Measurements from ENCODE around the gene KIFBP. TPM values are rescaled to one million over a fixed set of nuclear protein-coding genes. Genes with fewer than 3 reads are reported as not detected.

KIFBP gene
- total and polyA plus RNA-seq, 2 of the 13 experiments (the other 11 are each of a cell fraction or from before 2014, with no cell fraction given): 13.0 to 21.9 TPM

DNA sequence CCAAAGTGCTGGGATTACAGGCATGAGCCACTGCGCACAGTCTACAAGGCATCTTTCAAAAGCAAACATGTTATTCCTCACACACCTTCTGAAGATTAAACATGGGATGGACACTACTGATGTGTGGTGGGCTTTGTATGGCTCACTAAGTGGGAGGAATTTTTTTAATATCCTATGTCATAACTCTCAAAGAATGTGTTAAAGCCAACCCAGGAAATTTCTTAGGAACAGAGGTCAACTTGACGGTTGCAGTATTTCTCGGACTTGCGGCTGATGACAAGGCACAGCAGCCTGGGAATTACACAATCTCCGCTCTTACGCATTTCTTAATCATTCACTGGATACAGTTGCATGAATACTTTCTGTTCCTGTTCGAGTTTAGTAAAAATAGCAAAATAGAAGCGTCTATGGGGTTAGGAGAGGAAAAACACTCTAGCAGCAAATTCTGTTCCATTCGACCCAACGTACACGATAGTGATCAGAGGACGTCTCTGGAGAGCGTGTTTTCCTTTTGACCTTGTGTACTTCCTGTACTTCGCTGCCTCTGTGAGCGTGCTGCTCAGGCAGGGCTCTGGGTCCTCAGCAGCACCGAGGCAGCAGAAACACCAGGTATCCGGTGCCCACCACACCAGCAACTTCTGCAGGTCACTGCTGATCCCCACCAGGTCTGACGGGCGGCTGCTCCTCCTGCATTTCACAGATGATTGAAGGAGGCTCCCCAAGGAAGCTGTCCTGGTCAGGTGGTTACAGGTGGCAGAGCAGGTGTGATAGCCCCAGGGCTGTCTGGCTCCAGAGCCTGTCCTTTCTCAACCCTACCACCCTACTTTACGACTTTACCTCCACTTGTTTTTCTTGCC lies 72.9 kb downstream of the KIFBP start (continued):
- TF ChIP-seq PLRG1 (conservative IDR thresholded peaks at IDR 0.05) (no peak), PHF5A (CRISPR knock-in tag; IDR thresholded peaks at IDR 0.05; ENCODE audit: low read depth, unreplicated experiment) (no peak), ZNF713 (CRISPR knock-in tag; IDR thresholded peaks at IDR 0.05) (no peak), SSRP1 (CRISPR knock-in tag; IDR thresholded peaks at IDR 0.05) (no peak), ZNF225 (CRISPR knock-in tag; IDR thresholded peaks at IDR 0.05) (no peak), RARA (CRISPR knock-in tag; IDR thresholded peaks at IDR 0.05) (peak; percentile 48; the same call in 1 of the 2 replicates), ZNF264 (CRISPR knock-in tag; IDR thresholded peaks at IDR 0.05) (no peak), TCF7 (IDR thresholded peaks at IDR 0.05; ENCODE audit: low read depth) (no peak), ATM (IDR thresholded peaks at IDR 0.05; ENCODE audit: borderline replicate concordance) (no peak), TBL1XR1 (IDR thresholded peaks at IDR 0.05; ENCODE audit: borderline replicate concordance, low read length, partially characterized antibody) (no peak), EED (CRISPR knock-in tag; IDR thresholded peaks at IDR 0.05) (0 out of 2 replicates have a peak, but pooled peaks have one; percentile 30), DR1 (CRISPR knock-in tag; IDR thresholded peaks at IDR 0.05) (no peak), NCOA1 (CRISPR knock-in tag; IDR thresholded peaks at IDR 0.05) (no peak), PCBP1 (IDR thresholded peaks at IDR 0.05; ENCODE audit: borderline replicate concordance, low read depth, low read length) (no peak), RAD21 (CRISPR knock-in tag; IDR thresholded peaks at IDR 0.05) (no peak), AGO2 (optimal IDR thresholded peaks at IDR 0.05; ENCODE audit: low read depth, low read length) (no peak), CENPX (CRISPR knock-in tag; IDR thresholded peaks at IDR 0.05) (no peak), ZNF644 (CRISPR knock-in tag; IDR thresholded peaks at IDR 0.05; ENCODE audit: low read depth) (no peak), FOXJ3 (CRISPR knock-in tag; IDR thresholded peaks at IDR 0.05; ENCODE audit: borderline replicate concordance) (peak; percentile 50; the same call in 1 of the 2 replicates), ZNF629 (CRISPR knock-in tag; conservative IDR thresholded peaks at IDR 0.05) (no peak)
- TF ChIP-seq, protein P1, sequence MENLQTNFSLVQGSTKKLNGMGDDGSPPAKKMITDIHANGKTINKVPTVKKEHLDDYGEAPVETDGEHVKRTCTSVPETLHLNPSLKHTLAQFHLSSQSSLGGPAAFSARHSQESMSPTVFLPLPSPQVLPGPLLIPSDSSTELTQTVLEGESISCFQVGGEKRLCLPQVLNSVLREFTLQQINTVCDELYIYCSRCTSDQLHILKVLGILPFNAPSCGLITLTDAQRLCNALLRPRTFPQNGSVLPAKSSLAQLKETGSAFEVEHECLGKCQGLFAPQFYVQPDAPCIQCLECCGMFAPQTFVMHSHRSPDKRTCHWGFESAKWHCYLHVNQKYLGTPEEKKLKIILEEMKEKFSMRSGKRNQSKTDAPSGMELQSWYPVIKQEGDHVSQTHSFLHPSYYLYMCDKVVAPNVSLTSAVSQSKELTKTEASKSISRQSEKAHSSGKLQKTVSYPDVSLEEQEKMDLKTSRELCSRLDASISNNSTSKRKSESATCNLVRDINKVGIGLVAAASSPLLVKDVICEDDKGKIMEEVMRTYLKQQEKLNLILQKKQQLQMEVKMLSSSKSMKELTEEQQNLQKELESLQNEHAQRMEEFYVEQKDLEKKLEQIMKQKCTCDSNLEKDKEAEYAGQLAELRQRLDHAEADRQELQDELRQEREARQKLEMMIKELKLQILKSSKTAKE (CRISPR knock-in tag; IDR thresholded peaks at IDR 0.05; ENCODE audit: borderline replicate concordance): no peak
- TF ChIP-seq, protein P2, sequence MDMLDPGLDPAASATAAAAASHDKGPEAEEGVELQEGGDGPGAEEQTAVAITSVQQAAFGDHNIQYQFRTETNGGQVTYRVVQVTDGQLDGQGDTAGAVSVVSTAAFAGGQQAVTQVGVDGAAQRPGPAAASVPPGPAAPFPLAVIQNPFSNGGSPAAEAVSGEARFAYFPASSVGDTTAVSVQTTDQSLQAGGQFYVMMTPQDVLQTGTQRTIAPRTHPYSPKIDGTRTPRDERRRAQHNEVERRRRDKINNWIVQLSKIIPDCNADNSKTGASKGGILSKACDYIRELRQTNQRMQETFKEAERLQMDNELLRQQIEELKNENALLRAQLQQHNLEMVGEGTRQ (IDR thresholded peaks at IDR 0.05; ENCODE audit: low read depth, low read length): no peak
- TF ChIP-seq, protein P2 (CRISPR knock-in tag; IDR thresholded peaks at IDR 0.05; ENCODE audit: borderline replicate concordance): no peak
- TF ChIP-seq, protein P3, sequence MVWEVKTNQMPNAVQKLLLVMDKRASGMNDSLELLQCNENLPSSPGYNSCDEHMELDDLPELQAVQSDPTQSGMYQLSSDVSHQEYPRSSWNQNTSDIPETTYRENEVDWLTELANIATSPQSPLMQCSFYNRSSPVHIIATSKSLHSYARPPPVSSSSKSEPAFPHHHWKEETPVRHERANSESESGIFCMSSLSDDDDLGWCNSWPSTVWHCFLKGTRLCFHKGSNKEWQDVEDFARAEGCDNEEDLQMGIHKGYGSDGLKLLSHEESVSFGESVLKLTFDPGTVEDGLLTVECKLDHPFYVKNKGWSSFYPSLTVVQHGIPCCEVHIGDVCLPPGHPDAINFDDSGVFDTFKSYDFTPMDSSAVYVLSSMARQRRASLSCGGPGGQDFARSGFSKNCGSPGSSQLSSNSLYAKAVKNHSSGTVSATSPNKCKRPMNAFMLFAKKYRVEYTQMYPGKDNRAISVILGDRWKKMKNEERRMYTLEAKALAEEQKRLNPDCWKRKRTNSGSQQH (CRISPR knock-in tag; IDR thresholded peaks at IDR 0.05; ENCODE audit: low read depth): no peak
- TF ChIP-seq, protein P4, sequence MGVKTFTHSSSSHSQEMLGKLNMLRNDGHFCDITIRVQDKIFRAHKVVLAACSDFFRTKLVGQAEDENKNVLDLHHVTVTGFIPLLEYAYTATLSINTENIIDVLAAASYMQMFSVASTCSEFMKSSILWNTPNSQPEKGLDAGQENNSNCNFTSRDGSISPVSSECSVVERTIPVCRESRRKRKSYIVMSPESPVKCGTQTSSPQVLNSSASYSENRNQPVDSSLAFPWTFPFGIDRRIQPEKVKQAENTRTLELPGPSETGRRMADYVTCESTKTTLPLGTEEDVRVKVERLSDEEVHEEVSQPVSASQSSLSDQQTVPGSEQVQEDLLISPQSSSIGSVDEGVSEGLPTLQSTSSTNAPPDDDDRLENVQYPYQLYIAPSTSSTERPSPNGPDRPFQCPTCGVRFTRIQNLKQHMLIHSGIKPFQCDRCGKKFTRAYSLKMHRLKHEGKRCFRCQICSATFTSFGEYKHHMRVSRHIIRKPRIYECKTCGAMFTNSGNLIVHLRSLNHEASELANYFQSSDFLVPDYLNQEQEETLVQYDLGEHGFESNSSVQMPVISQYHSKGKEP (CRISPR knock-in tag; IDR thresholded peaks at IDR 0.05): no peak
